GM12892 (cell line): Measurements from ENCODE around the gene ANKFY1.

Experiments
- POLR2A ChIP-seq: IDR thresholded peaks from 2 replicates; pipeline ENCODE4 v1.6.1; 2011; ENCODE audit warnings: low read depth, low read length, control low read depth
- POLR2AphosphoS5 ChIP-seq: IDR thresholded peaks from 2 replicates; pipeline ENCODE4 v1.6.1; 2011; ENCODE audit warnings: low read depth, low read length, control low read depth
- TAF1 ChIP-seq: IDR thresholded peaks from 2 replicates; pipeline ENCODE4 v1.6.1; 2011; ENCODE audit warnings: low read depth, mild to moderate bottlenecking, control low read depth, low read length, borderline replicate concordance

- TF ChIP-seq POLR2A (no peak), POLR2AphosphoS5 (no peak), TAF1 (no peak)
These were observed 4.9 kb downstream of the ANKFY1 start for GRCh38 chr17:4258867-4259266.
